Measurements from ENCODE around the gene TMEM184A. TPM values are rescaled to one million over a fixed set of nuclear protein-coding genes. Genes with fewer than 3 reads are reported as not detected.

Gene TMEM184A
- total and polyA plus RNA-seq, 10 of the 15 experiments (the other 5 are each of a cell fraction or from before 2014, with no cell fraction given), result 0.04 to 0.15 TPM; not detected in 8

DNA sequence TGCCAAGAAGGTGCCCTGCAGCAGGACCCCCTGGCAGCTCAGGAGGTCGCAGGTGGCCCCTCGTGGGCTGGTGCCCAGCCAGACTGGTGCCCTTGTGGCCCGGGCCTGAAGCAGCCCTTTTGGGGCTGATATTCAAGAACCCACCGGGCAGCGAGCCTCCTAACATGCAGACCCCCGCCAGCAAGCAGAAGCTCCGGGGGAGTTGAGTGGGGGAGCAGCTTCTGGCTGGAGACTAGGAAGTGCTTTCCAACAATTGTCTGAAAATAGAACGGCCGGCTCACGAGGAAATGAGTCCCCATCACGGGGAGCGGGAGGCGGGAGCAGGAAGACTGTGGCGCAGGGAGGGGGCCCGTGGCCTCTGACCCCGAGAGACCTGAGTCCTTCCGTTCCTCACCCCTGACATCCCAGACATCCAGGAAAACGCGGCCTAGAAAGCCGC lies 42.3 kb downstream of the TMEM184A start:
- H3K9me3 ChIP-seq (replicated peaks; ENCODE audit: control insufficient read depth, insufficient read depth, low read length), result no peaks in the 10 kb centered on the region; the same call in 2 of the 3 replicates
- SMC1A ChIA-PET (ENCODE audit: uncharacterized antibody, unreplicated experiment), result no interaction called here
- no peak overlapping the region for H3K9ac ChIP-seq (ENCODE audit: control insufficient read depth, insufficient read depth, low read length)
- peak overlapping the region; percentile 48 for H2AFZ ChIP-seq (ENCODE audit: control insufficient read depth, low read depth, low read length)
- H3K27ac ChIP-seq (ENCODE audit: control insufficient read depth, insufficient read depth), result no peak overlapping the region
- FAIRE-seq (no peak), DNase-seq (ENCODE audit: low read depth, low spot score) (no peak), ATAC-seq (no peak)
- no peak overlapping the region for H3K4me2 ChIP-seq (ENCODE audit: control insufficient read depth, insufficient read depth)
- H3K36me3 ChIP-seq (ENCODE audit: control insufficient read depth in 2 of 2, insufficient read depth in 2 of 2, low read length in 1 of 2), result no peaks in the 10 kb centered on the region
- no peaks in the 10 kb centered on the region for H3K27me3 ChIP-seq (replicated peaks in 1 of 2; ENCODE audit: control insufficient read depth in 2 of 2, insufficient read depth in 2 of 2, low read length in 1 of 2)
- in situ Hi-C loops (cut with MboI), result no loop called here
- H3K4me1 ChIP-seq (ENCODE audit: control insufficient read depth, insufficient read depth, low read length), result peaks cover 10% of the 10 kb centered on the region
- no peaks in the 10 kb centered on the region for H3K79me2 ChIP-seq (ENCODE audit: control insufficient read depth, insufficient read depth, low read length)
- CTCF ChIA-PET, result no interaction called here
- H4K20me1 ChIP-seq (ENCODE audit: control insufficient read depth, insufficient read depth), result no peaks in the 10 kb centered on the region
- no TSS peak for BruUV-seq (replicated peaks)
- RAD21 ChIA-PET (ENCODE audit: unreplicated experiment), result no interaction called here
- no peak for TF ChIP-seq BMI1 (IDR thresholded peaks at IDR 0.05; ENCODE audit: borderline replicate concordance)
- no peak for TF ChIP-seq CREB1 (IDR thresholded peaks at IDR 0.05; ENCODE audit: low read depth)
- TF ChIP-seq, protein P1, sequence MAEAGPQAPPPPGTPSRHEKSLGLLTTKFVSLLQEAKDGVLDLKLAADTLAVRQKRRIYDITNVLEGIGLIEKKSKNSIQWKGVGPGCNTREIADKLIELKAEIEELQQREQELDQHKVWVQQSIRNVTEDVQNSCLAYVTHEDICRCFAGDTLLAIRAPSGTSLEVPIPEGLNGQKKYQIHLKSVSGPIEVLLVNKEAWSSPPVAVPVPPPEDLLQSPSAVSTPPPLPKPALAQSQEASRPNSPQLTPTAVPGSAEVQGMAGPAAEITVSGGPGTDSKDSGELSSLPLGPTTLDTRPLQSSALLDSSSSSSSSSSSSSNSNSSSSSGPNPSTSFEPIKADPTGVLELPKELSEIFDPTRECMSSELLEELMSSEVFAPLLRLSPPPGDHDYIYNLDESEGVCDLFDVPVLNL (IDR thresholded peaks at IDR 0.05; ENCODE audit: low read depth, low read length), result no peak
- no peak for TF ChIP-seq HDGF (IDR thresholded peaks at IDR 0.05)
- no peak for TF ChIP-seq PBX3 (IDR thresholded peaks at IDR 0.05; ENCODE audit: insufficient replicate concordance, low read depth, low read length)
- TF ChIP-seq NKRF (conservative IDR thresholded peaks at IDR 0.05), result no peak
- TF ChIP-seq SUZ12 (IDR thresholded peaks at IDR 0.05; ENCODE audit: unreplicated experiment), result no peak
- no peak for TF ChIP-seq ZNF274 (IDR thresholded peaks at IDR 0.05; ENCODE audit: insufficient read depth, insufficient read length)
- intact Hi-C loops (cut with micrococcal nuclease; ENCODE audit: unreplicated experiment), result no loop called here
- H3K4me3 ChIP-seq, result no peak overlapping the region
- POLR2A ChIA-PET, result no interaction called here
- 57% methylated on average over 20 of the region's 20 CpGs for WGBS (ENCODE audit: insufficient coverage, insufficient replicate concordance, low lambda C conversion rate, missing lambda C conversion rate)

All from GM12878 (cell line).